HEK293T (cell line): ENCODE results near the gene WFS1.

Experiments used
- FOXK2 ChIP-seq: fragments of 450-650 bp; IDR thresholded peaks from 2 replicates; pipeline ENCODE4 v1.6.1; 2016; ENCODE audit warnings: mild to moderate bottlenecking
- FOXM1 ChIP-seq: fragments of 450-650 bp; IDR thresholded peaks from 2 replicates; pipeline ENCODE4 v1.6.1; 2017; ENCODE audit warnings: mild to moderate bottlenecking, borderline replicate concordance
- TARDBP ChIP-seq: fragments of 450-650 bp; IDR thresholded peaks from 2 replicates; pipeline ENCODE4 v1.6.1; 2016

- no peak for TF ChIP-seq FOXK2
- TF ChIP-seq TARDBP: no peak
- no peak for TF ChIP-seq FOXM1
These were observed 39.8 kb upstream of the WFS1 start for GRCh38 chr4:6229671-6230501.
